ENCODE data around the gene SEL1L2.

SEL1L2 gene

GRCh38 chr20:13809373-13809772 is 181.0 kb downstream of the SEL1L2 start:
- no peak for DNase-seq

GRCh38 chr20:13800728-13801134 is 189.7 kb downstream of the SEL1L2 start:
- no peak for DNase-seq

- no peak for DNase-seq
Measured at GRCh38 chr20:13799974-13800373, 190.4 kb downstream of the SEL1L2 start.
